Activated CD4-positive, alpha-beta T cell treated with anti-CD3 and anti-CD28 coated beads, Interleukin-2, amount 50 U/mL, for 24 hours (primary cell): ENCODE data around the gene PRND.
A peak's percentile ranks its signal among the peaks of the same experiment; 100 is the strongest.
"Not testable (repeated sequence)": the region's sequence is repeated elsewhere in the genome, so short reads cannot be mapped to it uniquely, and the experiment has no call there.

Source experiments
- DNase-seq, 2 donors: peaks; one replicate each; pipeline ENCODE4 v3.0.0-alpha.2; 2020; ENCODE audit warnings: low read depth in 1 of 2, low spot score in 1 of 2

PRND gene

GRCh38 chr20:4736875-4737274 is 15.2 kb downstream of the PRND start:
- no peak for DNase-seq

GRCh38 chr20:4737857-4738627 is 16.3 kb downstream of the PRND start:
- DNase-seq: no peak

GRCh38 chr20:4740774-4741431 is 19.2 kb downstream of the PRND start:
- DNase-seq: peak; percentile 42 to 46

GRCh38 chr20:4748847-4749246 is 27.1 kb downstream of the PRND start:
- DNase-seq: no peak

GRCh38 chr20:4749326-4749725 is 27.6 kb downstream of the PRND start:
- no peak for DNase-seq

- DNase-seq: no peak
These were observed 28.7 kb downstream of the PRND start for GRCh38 chr20:4750381-4750780.

- DNase-seq: peak in 1 of 2 donors; percentile 17
These were observed 37.6 kb downstream of the PRND start for GRCh38 chr20:4759100-4759884.

GRCh38 chr20:4763261-4763660 is 41.6 kb downstream of the PRND start:
- no peak for DNase-seq

- DNase-seq: no peak
These were observed 42.2 kb downstream of the PRND start for GRCh38 chr20:4763723-4764510.

- DNase-seq: no peak
These were observed 43.1 kb downstream of the PRND start for GRCh38 chr20:4764805-4765204.

- no peak for DNase-seq
These were observed 44.0 kb downstream of the PRND start for GRCh38 chr20:4765681-4766080.

- DNase-seq: no peak
These were observed 44.9 kb downstream of the PRND start for GRCh38 chr20:4766631-4767030.

GRCh38 chr20:4767084-4767483 is 45.4 kb downstream of the PRND start:
- no peak for DNase-seq

GRCh38 chr20:4769328-4769727 is 47.6 kb downstream of the PRND start:
- no peak for DNase-seq

- DNase-seq: no peak
These were observed 48.3 kb downstream of the PRND start for GRCh38 chr20:4770026-4770425.

- no peak for DNase-seq
These were observed 49.3 kb downstream of the PRND start for GRCh38 chr20:4771004-4771403.

- no peak for DNase-seq
These were observed 50.4 kb downstream of the PRND start for GRCh38 chr20:4772132-4772531.

GRCh38 chr20:4773014-4773413 is 51.3 kb downstream of the PRND start:
- not testable (repeated sequence) for DNase-seq

GRCh38 chr20:4773736-4774135 is 52.0 kb downstream of the PRND start:
- DNase-seq: no peak

GRCh38 chr20:4774207-4774606 is 52.5 kb downstream of the PRND start:
- no peak for DNase-seq
